GM23338 (cell line): ENCODE measurements around the gene DRP2. TPM values are rescaled to one million over a fixed set of nuclear protein-coding genes. Genes with fewer than 3 reads are reported as not detected.

ENCODE experiments used
- ATAC-seq: fragments of 200-7000 bp; cut with Tn5 transposase; 3 replicates; pipeline ENCODE4 v1.9.1; 2020
- DNase-seq: peaks from one replicate; pipeline ENCODE4 v3.0.0-alpha.2; 2015; ENCODE audit warnings: low spot score
- H2AFZ ChIP-seq: fragments of 200-600 bp; sonication (generic); 2 replicates; pipeline ENCODE4 v1.8.0; 2016; ENCODE audit warnings: antibody characterized with exemption, mild to moderate bottlenecking, moderate library complexity
- H3F3A ChIP-seq: fragments of 200-600 bp; sonication (generic); replicated peaks from 2 replicates; pipeline ENCODE4 v1.8.0; 2017; ENCODE audit warnings: antibody characterized with exemption, mixed run types, low read depth
- H3K27ac ChIP-seq: fragments of 200-600 bp; sonication (generic); 2 replicates; pipeline ENCODE4 v1.6.1; 2016; ENCODE audit warnings: low read depth
- H3K27me3 ChIP-seq: fragments of 200-600 bp; sonication (generic); 2 replicates; pipeline ENCODE4 v1.8.0; 2016; ENCODE audit warnings: mild to moderate bottlenecking, mixed run types, moderate library complexity; ENCODE audit not compliant: insufficient read depth
- H3K36me3 ChIP-seq: fragments of 200-600 bp; sonication (generic); 2 replicates; pipeline ENCODE4 v1.8.0; 2016; ENCODE audit warnings: mild to moderate bottlenecking; ENCODE audit not compliant: insufficient read depth
- H3K4me1 ChIP-seq: fragments of 200-600 bp; sonication (generic); 2 replicates; pipeline ENCODE4 v1.8.0; 2016; ENCODE audit warnings: mild to moderate bottlenecking, moderate library complexity; ENCODE audit not compliant: insufficient read depth
- H3K4me2 ChIP-seq: fragments of 200-600 bp; sonication (generic); 2 replicates; pipeline ENCODE4 v1.7.1; 2017; ENCODE audit warnings: mixed run types
- H3K4me3 ChIP-seq: fragments of 200-600 bp; sonication (generic); 2 replicates; pipeline ENCODE4 v1.6.1; 2016; ENCODE audit warnings: mixed run types
- H3K79me2 ChIP-seq: fragments of 200-600 bp; sonication (generic); replicated peaks from 2 replicates; pipeline ENCODE4 v1.8.0; 2017; ENCODE audit warnings: mild to moderate bottlenecking; ENCODE audit not compliant: insufficient read depth
- H3K9me2 ChIP-seq: fragments of 200-600 bp; sonication (generic); 2 replicates; pipeline ENCODE4 v1.8.0; 2017; ENCODE audit not compliant: insufficient read depth
- H4K20me1 ChIP-seq: fragments of 200-600 bp; sonication (generic); replicated peaks from 2 replicates; pipeline ENCODE4 v1.8.0; 2017; ENCODE audit warnings: mild to moderate bottlenecking; ENCODE audit not compliant: insufficient read depth
- H3K27ac Mint-ChIP-seq: 2 replicates; pipeline ENCODE4 v1.8.0; 2020; ENCODE audit warnings: inconsistent platforms, mild to moderate bottlenecking, moderate library complexity, mixed read lengths
- H3K27me3 Mint-ChIP-seq: 3 replicates; pipeline ENCODE4 v1.8.0; 2022; ENCODE audit warnings: low read depth, mild to moderate bottlenecking, moderate library complexity, mixed read lengths, inconsistent platforms; ENCODE audit not compliant: insufficient read depth, poor library complexity
- H3K36me3 Mint-ChIP-seq: 3 replicates; pipeline ENCODE4 v1.8.0; 2021; ENCODE audit warnings: low read depth, mild to moderate bottlenecking, inconsistent platforms, moderate library complexity, mixed read lengths
- H3K4me1 Mint-ChIP-seq: 3 replicates; pipeline ENCODE4 v1.8.0; 2020; ENCODE audit warnings: mild to moderate bottlenecking, inconsistent platforms, mixed read lengths
- H3K4me3 Mint-ChIP-seq: 3 replicates; pipeline ENCODE4 v1.8.0; 2021; ENCODE audit warnings: moderate library complexity, mild to moderate bottlenecking, inconsistent platforms, mixed read lengths
- H3K9me3 Mint-ChIP-seq: 3 replicates; pipeline ENCODE4 v1.8.0; 2020; ENCODE audit warnings: moderate library complexity, mild to moderate bottlenecking, inconsistent platforms, mixed read lengths
- EZH2 ChIP-seq: fragments of 200-600 bp; sonication (generic); IDR thresholded peaks from one replicate; pipeline ENCODE4 v1.8.0; 2017; ENCODE audit warnings: antibody characterized with exemption, mild to moderate bottlenecking, low read depth; ENCODE audit not compliant: unreplicated experiment
- NANOG ChIP-seq: IDR thresholded peaks from 2 replicates; pipeline ENCODE4 v1.6.1; 2016; ENCODE audit warnings: antibody characterized with exemption, borderline replicate concordance
- STAT1 ChIP-seq: IDR thresholded peaks from one replicate; pipeline ENCODE4 v1.6.1; 2016; ENCODE audit warnings: antibody characterized with exemption; ENCODE audit not compliant: unreplicated experiment
- ZNF114 ChIP-seq: fragments of 250-450 bp; sonication (Bioruptor Pico); IDR thresholded peaks from 2 replicates; pipeline ENCODE4 v1.5.0; 2020; ENCODE audit warnings: mild to moderate bottlenecking, moderate library complexity
- polyA plus RNA-seq: library from polyadenylated mRNA; unstranded; fragments of >200 nt; fragmentation: Nextera tagmentation; extraction: Ambion mirVana; gene quantifications from 2 replicates; pipeline ENCODE4 v1.2.1, GENCODE V29; 2016
- total RNA-seq: library from RNA; depleted of rRNA; stranded (reverse); fragments of >200 nt; shearing (Covaris generic); gene quantifications from 2 replicates; pipeline ENCODE4 v1.2.3, GENCODE V29; 2014
- TF ChIP-seq, protein P1 (sequence below): IDR thresholded peaks from 2 replicates; pipeline ENCODE4 v1.6.1; 2016; ENCODE audit warnings: antibody characterized with exemption
- TF ChIP-seq, protein P2 (sequence below): fragments of 250-450 bp; sonication (Bioruptor Pico); IDR thresholded peaks from 2 replicates; pipeline ENCODE4 v1.5.0; 2020; ENCODE audit warnings: mild to moderate bottlenecking, moderate library complexity

The DRP2 gene
- total and polyA plus RNA-seq, 2 experiments from 2014 or later: 0.24 TPM; not detected in 1

DNA sequence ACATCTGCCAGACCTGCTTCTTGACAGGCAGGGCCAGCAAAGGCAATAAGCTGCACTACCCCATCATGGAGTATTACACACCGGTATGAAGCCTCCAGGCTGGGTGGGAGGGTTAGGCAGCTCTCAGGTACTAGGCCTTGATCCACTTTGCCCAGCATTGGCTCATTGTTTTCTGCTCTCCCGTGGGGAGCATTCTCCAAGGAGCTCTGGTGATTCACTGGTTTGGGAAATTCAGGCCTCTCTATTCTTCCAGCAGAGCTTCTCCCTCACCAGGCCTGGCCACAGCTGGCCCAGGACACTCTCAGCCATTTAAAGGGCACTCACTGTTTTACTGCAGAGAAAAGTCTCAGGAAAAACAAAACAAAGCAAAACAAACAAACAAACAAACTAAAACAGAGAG is 33.0 kb downstream of the DRP2 start:
- H4K20me1 ChIP-seq: no peaks in the 10 kb centered on the region
- H3K9me3 Mint-ChIP-seq: no peaks in the 10 kb centered on the region
- no peaks in the 10 kb centered on the region for H3F3A ChIP-seq
- H3K4me2 ChIP-seq: no peak overlapping the region
- H3K27ac ChIP-seq: no peak overlapping the region
- TF ChIP-seq EZH2: no peak
- no peak overlapping the region for H3K4me3 Mint-ChIP-seq
- no peaks in the 10 kb centered on the region for H3K36me3 Mint-ChIP-seq
- H3K9me2 ChIP-seq: no peaks in the 10 kb centered on the region
- no peak for DNase-seq
- no peaks in the 10 kb centered on the region for H3K36me3 ChIP-seq
- H3K4me1 ChIP-seq: no peaks in the 10 kb centered on the region
- H3K79me2 ChIP-seq: no peaks in the 10 kb centered on the region
- no peak for ATAC-seq
- H3K4me1 Mint-ChIP-seq: peaks cover 1% of the 10 kb centered on the region; the same call in 2 of the 3 replicates
- H3K27ac Mint-ChIP-seq: no peak overlapping the region
- no peak overlapping the region for H3K4me3 ChIP-seq
- H2AFZ ChIP-seq: no peak overlapping the region
- no peaks in the 10 kb centered on the region for H3K27me3 ChIP-seq
- H3K27me3 Mint-ChIP-seq: peaks cover 2% of the 10 kb centered on the region

DNA sequence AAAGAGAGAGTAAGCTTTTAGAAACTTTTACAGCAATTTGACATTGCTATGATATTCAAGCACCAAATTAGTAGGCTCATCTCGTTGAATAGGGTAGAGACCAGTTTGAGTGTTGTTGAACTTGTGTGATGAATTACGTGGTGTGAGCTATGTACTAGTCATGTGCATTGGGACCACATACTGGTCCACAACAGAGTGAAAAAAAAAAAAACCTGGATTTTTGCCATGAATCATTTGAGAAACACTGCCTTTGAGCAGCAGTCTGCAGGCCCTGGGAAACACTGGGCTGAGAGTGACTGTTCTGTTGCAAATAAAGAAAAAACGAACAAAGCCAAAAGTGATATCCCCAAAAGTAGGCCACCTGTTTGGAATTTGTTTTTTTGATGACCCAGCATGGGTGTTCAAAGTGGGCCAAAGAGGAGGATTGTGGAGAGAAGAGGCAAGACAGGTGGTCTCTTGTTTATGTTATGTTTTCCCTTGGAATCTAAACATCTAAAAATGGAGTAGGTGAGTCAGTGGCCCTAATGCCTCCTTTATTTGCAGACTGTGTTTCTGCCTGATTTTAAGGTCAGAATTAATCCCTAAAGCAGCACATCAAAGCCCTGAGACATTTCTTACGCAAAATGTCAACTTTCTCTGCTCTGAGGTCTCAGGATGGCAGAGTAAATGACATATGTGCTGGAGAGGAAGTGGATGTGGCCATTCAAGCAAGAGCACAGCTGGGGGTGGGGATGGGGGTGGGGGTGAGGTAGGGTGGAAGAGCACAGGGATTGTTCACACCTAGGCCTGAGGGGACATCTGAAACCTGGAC is 38.1 kb downstream of the DRP2 start:
- Histone ChIP-seq H3K27ac (no peak overlapping the region), H3K4me3 (no peak overlapping the region), H3K36me3 (no peaks in the 10 kb centered on the region), H3F3A (no peaks in the 10 kb centered on the region), H3K9me2 (no peaks in the 10 kb centered on the region), H4K20me1 (no peaks in the 10 kb centered on the region), H2AFZ (no peak overlapping the region), H3K79me2 (no peaks in the 10 kb centered on the region), H3K4me2 (no peak overlapping the region), H3K27me3 (no peaks in the 10 kb centered on the region), H3K4me1 (no peaks in the 10 kb centered on the region)
- Mint-ChIP-seq H3K36me3 (no peaks in the 10 kb centered on the region), H3K27ac (no peak overlapping the region), H3K4me3 (no peak overlapping the region), H3K27me3 (peaks cover 4% of the 10 kb centered on the region), H3K4me1 (peaks cover 3% of the 10 kb centered on the region; the same call in 2 of the 3 replicates), H3K9me3 (no peaks in the 10 kb centered on the region)
- no peak for ATAC-seq
- TF ChIP-seq, protein P1, sequence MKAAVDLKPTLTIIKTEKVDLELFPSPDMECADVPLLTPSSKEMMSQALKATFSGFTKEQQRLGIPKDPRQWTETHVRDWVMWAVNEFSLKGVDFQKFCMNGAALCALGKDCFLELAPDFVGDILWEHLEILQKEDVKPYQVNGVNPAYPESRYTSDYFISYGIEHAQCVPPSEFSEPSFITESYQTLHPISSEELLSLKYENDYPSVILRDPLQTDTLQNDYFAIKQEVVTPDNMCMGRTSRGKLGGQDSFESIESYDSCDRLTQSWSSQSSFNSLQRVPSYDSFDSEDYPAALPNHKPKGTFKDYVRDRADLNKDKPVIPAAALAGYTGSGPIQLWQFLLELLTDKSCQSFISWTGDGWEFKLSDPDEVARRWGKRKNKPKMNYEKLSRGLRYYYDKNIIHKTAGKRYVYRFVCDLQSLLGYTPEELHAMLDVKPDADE: no peak
- TF ChIP-seq STAT1: no peak
- DNase-seq: no peak

DNA sequence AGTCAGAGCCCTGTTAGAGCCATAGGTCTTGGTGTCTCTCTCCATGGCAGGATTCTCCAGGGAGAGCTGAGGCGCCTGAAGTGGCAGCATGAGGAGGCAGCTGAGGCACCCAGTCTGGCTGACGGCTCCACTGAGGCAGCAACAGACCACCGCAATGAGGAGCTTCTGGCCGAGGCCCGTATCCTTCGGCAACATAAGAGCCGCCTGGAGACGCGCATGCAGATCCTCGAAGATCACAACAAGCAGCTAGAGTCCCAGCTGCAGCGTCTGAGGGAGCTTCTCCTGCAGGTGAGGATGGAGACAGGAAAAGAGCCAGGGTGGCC is 38.6 kb downstream of the DRP2 start:
- no peak overlapping the region for H3K27ac Mint-ChIP-seq
- TF ChIP-seq, protein P1: no peak
- TF ChIP-seq ZNF114 (CRISPR knock-in tag) (no peak), NANOG (no peak), STAT1 (no peak)
- TF ChIP-seq, protein P2, sequence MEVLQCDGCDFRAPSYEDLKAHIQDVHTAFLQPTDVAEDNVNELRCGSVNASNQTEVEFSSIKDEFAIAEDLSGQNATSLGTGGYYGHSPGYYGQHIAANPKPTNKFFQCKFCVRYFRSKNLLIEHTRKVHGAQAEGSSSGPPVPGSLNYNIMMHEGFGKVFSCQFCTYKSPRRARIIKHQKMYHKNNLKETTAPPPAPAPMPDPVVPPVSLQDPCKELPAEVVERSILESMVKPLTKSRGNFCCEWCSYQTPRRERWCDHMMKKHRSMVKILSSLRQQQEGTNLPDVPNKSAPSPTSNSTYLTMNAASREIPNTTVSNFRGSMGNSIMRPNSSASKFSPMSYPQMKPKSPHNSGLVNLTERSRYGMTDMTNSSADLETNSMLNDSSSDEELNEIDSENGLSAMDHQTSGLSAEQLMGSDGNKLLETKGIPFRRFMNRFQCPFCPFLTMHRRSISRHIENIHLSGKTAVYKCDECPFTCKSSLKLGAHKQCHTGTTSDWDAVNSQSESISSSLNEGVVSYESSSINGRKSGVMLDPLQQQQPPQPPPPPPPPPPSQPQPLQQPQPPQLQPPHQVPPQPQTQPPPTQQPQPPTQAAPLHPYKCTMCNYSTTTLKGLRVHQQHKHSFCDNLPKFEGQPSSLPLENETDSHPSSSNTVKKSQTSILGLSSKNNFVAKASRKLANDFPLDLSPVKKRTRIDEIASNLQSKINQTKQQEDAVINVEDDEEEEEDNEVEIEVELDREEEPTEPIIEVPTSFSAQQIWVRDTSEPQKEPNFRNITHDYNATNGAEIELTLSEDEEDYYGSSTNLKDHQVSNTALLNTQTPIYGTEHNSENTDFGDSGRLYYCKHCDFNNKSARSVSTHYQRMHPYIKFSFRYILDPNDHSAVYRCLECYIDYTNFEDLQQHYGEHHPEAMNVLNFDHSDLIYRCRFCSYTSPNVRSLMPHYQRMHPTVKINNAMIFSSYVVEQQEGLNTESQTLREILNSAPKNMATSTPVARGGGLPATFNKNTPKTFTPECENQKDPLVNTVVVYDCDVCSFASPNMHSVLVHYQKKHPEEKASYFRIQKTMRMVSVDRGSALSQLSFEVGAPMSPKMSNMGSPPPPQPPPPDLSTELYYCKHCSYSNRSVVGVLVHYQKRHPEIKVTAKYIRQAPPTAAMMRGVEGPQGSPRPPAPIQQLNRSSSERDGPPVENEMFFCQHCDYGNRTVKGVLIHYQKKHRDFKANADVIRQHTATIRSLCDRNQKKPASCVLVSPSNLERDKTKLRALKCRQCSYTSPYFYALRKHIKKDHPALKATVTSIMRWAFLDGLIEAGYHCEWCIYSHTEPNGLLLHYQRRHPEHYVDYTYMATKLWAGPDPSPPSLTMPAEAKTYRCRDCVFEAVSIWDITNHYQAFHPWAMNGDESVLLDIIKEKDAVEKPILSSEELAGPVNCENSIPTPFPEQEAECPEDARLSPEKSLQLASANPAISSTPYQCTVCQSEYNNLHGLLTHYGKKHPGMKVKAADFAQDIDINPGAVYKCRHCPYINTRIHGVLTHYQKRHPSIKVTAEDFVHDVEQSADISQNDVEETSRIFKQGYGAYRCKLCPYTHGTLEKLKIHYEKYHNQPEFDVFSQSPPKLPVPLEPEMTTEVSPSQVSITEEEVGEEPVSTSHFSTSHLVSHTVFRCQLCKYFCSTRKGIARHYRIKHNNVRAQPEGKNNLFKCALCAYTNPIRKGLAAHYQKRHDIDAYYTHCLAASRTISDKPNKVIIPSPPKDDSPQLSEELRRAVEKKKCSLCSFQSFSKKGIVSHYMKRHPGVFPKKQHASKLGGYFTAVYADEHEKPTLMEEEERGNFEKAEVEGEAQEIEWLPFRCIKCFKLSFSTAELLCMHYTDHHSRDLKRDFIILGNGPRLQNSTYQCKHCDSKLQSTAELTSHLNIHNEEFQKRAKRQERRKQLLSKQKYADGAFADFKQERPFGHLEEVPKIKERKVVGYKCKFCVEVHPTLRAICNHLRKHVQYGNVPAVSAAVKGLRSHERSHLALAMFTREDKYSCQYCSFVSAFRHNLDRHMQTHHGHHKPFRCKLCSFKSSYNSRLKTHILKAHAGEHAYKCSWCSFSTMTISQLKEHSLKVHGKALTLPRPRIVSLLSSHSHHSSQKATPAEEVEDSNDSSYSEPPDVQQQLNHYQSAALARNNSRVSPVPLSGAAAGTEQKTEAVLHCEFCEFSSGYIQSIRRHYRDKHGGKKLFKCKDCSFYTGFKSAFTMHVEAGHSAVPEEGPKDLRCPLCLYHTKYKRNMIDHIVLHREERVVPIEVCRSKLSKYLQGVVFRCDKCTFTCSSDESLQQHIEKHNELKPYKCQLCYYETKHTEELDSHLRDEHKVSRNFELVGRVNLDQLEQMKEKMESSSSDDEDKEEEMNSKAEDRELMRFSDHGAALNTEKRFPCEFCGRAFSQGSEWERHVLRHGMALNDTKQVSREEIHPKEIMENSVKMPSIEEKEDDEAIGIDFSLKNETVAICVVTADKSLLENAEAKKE (CRISPR knock-in tag): no peak

More for the DNA sequence above, 38.6 kb downstream of the DRP2 start:
- Mint-ChIP-seq H3K27me3 (peaks cover 3% of the 10 kb centered on the region), H3K4me3 (no peak overlapping the region), H3K4me1 (peaks cover 3% of the 10 kb centered on the region; the same call in 2 of the 3 replicates), H3K9me3 (no peaks in the 10 kb centered on the region), H3K36me3 (no peaks in the 10 kb centered on the region)
- H3K4me1 ChIP-seq: no peaks in the 10 kb centered on the region
- no peaks in the 10 kb centered on the region for H3K79me2 ChIP-seq
- DNase-seq (no peak), ATAC-seq (no peak)
- H2AFZ ChIP-seq: no peak overlapping the region
- H3K36me3 ChIP-seq: no peaks in the 10 kb centered on the region
- H3K4me2 ChIP-seq: no peak overlapping the region
- H3K4me3 ChIP-seq: no peak overlapping the region
- H4K20me1 ChIP-seq: no peaks in the 10 kb centered on the region
- no peak overlapping the region for H3K27ac ChIP-seq
- H3F3A ChIP-seq: no peaks in the 10 kb centered on the region
- no peaks in the 10 kb centered on the region for H3K27me3 ChIP-seq
- no peaks in the 10 kb centered on the region for H3K9me2 ChIP-seq
